ENCODE measurements around the gene TTC21A. TPM values are rescaled to one million over a fixed set of nuclear protein-coding genes. Genes with fewer than 3 reads are reported as not detected.

The TTC21A gene
- total RNA-seq, 1 experiment from 2014 or later: 7.7 TPM

DNA sequence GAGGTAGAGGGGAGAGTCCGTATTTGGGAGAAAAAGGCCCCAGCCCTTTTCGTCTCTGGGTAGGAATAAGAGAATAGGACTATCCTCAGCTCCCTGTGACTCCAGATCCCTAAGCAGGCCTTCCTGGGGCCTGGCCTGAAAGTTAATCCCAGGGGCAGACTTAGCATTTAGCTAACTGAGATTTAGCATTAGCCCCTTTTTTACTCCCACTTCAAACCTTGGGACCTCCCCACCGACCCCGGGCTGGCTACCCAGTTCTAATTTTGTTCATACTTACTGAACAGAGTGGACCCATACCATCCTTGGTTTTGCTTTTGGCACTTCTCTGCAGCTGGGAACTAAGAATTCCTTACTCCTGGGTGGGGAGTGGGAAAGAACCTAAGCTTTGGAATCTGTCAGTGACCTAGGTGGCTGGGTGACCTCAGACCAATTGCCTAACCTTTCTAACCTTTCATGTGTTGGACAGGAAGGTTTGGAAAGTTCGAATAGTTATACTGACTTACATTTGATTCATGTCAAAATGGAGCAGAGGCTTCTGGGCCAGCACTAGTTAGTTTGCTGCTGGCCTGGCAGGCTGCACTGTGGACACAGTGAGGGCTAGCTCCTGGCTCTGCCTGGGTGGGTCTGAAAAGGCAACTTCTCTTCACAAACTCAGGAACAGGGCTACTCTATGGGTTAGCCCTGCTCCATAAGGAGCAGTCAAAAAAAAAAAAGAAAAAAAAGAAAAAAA, 11.6 kb downstream of the TTC21A start:
- TF ChIP-seq TCF7L2 (IDR thresholded peaks at IDR 0.05; ENCODE audit: low read depth, low read length) (no peak), POLR2AphosphoS5 (IDR thresholded peaks at IDR 0.05; ENCODE audit: low read depth, low read length) (no peak), SIN3A (IDR thresholded peaks at IDR 0.05; ENCODE audit: borderline replicate concordance, insufficient read depth, low read depth, low read length) (no peak)
- TF ChIP-seq, protein P1, sequence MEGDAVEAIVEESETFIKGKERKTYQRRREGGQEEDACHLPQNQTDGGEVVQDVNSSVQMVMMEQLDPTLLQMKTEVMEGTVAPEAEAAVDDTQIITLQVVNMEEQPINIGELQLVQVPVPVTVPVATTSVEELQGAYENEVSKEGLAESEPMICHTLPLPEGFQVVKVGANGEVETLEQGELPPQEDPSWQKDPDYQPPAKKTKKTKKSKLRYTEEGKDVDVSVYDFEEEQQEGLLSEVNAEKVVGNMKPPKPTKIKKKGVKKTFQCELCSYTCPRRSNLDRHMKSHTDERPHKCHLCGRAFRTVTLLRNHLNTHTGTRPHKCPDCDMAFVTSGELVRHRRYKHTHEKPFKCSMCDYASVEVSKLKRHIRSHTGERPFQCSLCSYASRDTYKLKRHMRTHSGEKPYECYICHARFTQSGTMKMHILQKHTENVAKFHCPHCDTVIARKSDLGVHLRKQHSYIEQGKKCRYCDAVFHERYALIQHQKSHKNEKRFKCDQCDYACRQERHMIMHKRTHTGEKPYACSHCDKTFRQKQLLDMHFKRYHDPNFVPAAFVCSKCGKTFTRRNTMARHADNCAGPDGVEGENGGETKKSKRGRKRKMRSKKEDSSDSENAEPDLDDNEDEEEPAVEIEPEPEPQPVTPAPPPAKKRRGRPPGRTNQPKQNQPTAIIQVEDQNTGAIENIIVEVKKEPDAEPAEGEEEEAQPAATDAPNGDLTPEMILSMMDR (IDR thresholded peaks at IDR 0.05): no peak
- TF ChIP-seq, protein P2, sequence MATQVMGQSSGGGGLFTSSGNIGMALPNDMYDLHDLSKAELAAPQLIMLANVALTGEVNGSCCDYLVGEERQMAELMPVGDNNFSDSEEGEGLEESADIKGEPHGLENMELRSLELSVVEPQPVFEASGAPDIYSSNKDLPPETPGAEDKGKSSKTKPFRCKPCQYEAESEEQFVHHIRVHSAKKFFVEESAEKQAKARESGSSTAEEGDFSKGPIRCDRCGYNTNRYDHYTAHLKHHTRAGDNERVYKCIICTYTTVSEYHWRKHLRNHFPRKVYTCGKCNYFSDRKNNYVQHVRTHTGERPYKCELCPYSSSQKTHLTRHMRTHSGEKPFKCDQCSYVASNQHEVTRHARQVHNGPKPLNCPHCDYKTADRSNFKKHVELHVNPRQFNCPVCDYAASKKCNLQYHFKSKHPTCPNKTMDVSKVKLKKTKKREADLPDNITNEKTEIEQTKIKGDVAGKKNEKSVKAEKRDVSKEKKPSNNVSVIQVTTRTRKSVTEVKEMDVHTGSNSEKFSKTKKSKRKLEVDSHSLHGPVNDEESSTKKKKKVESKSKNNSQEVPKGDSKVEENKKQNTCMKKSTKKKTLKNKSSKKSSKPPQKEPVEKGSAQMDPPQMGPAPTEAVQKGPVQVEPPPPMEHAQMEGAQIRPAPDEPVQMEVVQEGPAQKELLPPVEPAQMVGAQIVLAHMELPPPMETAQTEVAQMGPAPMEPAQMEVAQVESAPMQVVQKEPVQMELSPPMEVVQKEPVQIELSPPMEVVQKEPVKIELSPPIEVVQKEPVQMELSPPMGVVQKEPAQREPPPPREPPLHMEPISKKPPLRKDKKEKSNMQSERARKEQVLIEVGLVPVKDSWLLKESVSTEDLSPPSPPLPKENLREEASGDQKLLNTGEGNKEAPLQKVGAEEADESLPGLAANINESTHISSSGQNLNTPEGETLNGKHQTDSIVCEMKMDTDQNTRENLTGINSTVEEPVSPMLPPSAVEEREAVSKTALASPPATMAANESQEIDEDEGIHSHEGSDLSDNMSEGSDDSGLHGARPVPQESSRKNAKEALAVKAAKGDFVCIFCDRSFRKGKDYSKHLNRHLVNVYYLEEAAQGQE (IDR thresholded peaks at IDR 0.05; ENCODE audit: insufficient read depth in 1 of 2, low read depth in 2 of 2, low read length in 1 of 2): no peak
- H3K4me3 ChIP-seq (ENCODE audit: low read depth in 2 of 2, low read length in 2 of 2): no peak overlapping the region
- ChIA-PET POLR2A (no interaction called here), CTCF (no interaction called here)
- no TSS peak for BruUV-seq (replicated peaks)
- H3K9me3 ChIP-seq (ENCODE audit: control insufficient read depth, insufficient read depth, low read depth, low read length): no peaks in the 10 kb centered on the region
- no peak for DNase-seq (ENCODE audit: low read depth, low spot score)
- no peak for ATAC-seq
- intact Hi-C loops (cut with micrococcal nuclease; ENCODE audit: unreplicated experiment): no loop called here
- H3K4me1 ChIP-seq (ENCODE audit: control insufficient read depth, insufficient read depth, low read length): no peaks in the 10 kb centered on the region
- no peak overlapping the region for H3K27ac ChIP-seq (ENCODE audit: low read length)
- no peaks in the 10 kb centered on the region for H3K36me3 ChIP-seq (ENCODE audit: control insufficient read depth, insufficient read depth, low read length)
- in situ Hi-C loops (cut with HindIII; ENCODE audit: low pct_unique_long_range_greater_than_20kb, low sequenced_read_pairs): no loop called here
- no peaks in the 10 kb centered on the region for H3K27me3 ChIP-seq (ENCODE audit: control insufficient read depth, insufficient read depth, low read length)

DNA sequence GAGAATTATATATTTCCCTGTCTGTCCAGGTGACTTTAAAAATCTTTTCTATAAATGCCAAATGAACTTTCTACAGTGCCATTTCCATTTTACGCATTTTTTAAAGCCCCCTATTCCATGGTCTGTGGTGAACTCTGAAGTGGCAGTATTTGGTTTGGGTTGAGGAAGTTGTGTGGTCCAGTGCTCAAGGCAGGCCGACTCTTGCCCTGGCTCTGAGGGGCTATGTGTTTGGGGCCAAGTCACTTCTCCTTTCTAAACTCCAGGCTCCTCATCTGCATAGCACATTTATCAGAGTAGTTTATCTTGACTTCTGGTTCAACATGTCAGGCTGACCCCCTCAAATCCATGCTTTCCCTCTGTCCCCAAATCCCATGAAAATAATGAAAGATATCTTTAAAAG, 14.1 kb downstream of the TTC21A start:
- Histone ChIP-seq H3K36me3 (ENCODE audit: control insufficient read depth, insufficient read depth, low read length) (no peaks in the 10 kb centered on the region), H3K27ac (ENCODE audit: low read length) (no peak overlapping the region), H3K4me3 (ENCODE audit: low read depth in 2 of 2, low read length in 2 of 2) (no peak overlapping the region), H3K27me3 (ENCODE audit: control insufficient read depth, insufficient read depth, low read length) (no peaks in the 10 kb centered on the region), H3K9me3 (ENCODE audit: control insufficient read depth, insufficient read depth, low read depth, low read length) (no peaks in the 10 kb centered on the region), H3K4me1 (ENCODE audit: control insufficient read depth, insufficient read depth, low read length) (peaks cover 10% of the 10 kb centered on the region; the same call in 1 of the 2 replicates)
- TF ChIP-seq, protein P2 (IDR thresholded peaks at IDR 0.05; ENCODE audit: insufficient read depth in 1 of 2, low read depth in 2 of 2, low read length in 1 of 2): no peak
- TF ChIP-seq POLR2AphosphoS5 (IDR thresholded peaks at IDR 0.05; ENCODE audit: low read depth, low read length) (no peak), SIN3A (IDR thresholded peaks at IDR 0.05; ENCODE audit: borderline replicate concordance, insufficient read depth, low read depth, low read length) (no peak), TCF7L2 (IDR thresholded peaks at IDR 0.05; ENCODE audit: low read depth, low read length) (no peak)
- TF ChIP-seq, protein P1 (IDR thresholded peaks at IDR 0.05): no peak
- intact Hi-C loops (cut with micrococcal nuclease; ENCODE audit: unreplicated experiment): no loop called here
- CTCF ChIA-PET: no interaction called here
- in situ Hi-C loops (cut with HindIII; ENCODE audit: low pct_unique_long_range_greater_than_20kb, low sequenced_read_pairs): no loop called here
- ATAC-seq (no peak), DNase-seq (ENCODE audit: low read depth, low spot score) (no peak)
- POLR2A ChIA-PET: interaction anchor here (0.6 kb wide), 1 partner anchor 1826 kb away, joined by 3 read pairs; no protein-coding TSS in a partner anchor
- BruUV-seq (replicated peaks): no TSS peak

Measured in Panc1 (cell line).